Endothelial cell of hepatic sinusoid (primary cell): ENCODE measurements around the gene ATF5.
"Not testable (repeated sequence)": the region's sequence is repeated elsewhere in the genome, so short reads cannot be mapped to it uniquely, and the experiment has no call there.

Experiments used
- in situ Hi-C: cut with HindIII; loops from 2 replicates; pipeline ENCODE4 v1.10.0; 2017; ENCODE audit warnings: low sequenced_read_pairs

ATF5 gene

GRCh38 chr19:49939721-49940481 is 10.9 kb downstream of the ATF5 start:
- in situ Hi-C loops = loop anchor here (5.0 kb wide), 1 partner anchor 67 kb away; no protein-coding TSS in a partner anchor

- in situ Hi-C loops = loop anchor here (5.0 kb wide), 1 partner anchor 67 kb away; no protein-coding TSS in a partner anchor
Observed at GRCh38 chr19:49940482-49940791, 11.4 kb downstream of the ATF5 start.

GRCh38 chr19:49944567-49944966 is 15.6 kb downstream of the ATF5 start:
- in situ Hi-C loops = loop anchor here (5.0 kb wide), 1 partner anchor 63 kb away; no protein-coding TSS in a partner anchor

DNA sequence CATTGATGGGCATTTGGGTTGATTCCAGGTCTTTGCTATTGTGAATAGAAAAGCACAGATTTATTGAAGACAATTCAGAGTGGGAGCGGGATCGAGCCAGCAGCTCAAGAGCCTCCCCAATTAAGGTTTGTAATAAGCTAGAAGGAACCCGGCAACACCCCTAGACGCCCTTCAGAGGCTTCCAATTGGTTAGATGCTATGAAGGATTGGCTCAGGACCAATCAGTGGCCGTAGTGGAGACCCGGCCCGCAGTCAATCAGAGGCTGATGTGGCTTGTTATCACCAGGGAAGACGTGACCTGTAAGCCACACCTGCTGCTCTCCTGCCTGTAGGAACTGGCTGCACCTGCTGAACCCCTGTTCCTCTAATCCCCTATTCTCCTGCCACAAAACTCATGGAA is 17.4 kb downstream of the ATF5 start:
- in situ Hi-C loops = no loop called here

GRCh38 chr19:49949742-49950589 is 21.0 kb downstream of the ATF5 start:
- in situ Hi-C loops = no loop called here

GRCh38 chr19:49950590-49950948 is 21.6 kb downstream of the ATF5 start:
- in situ Hi-C loops = no loop called here

DNA sequence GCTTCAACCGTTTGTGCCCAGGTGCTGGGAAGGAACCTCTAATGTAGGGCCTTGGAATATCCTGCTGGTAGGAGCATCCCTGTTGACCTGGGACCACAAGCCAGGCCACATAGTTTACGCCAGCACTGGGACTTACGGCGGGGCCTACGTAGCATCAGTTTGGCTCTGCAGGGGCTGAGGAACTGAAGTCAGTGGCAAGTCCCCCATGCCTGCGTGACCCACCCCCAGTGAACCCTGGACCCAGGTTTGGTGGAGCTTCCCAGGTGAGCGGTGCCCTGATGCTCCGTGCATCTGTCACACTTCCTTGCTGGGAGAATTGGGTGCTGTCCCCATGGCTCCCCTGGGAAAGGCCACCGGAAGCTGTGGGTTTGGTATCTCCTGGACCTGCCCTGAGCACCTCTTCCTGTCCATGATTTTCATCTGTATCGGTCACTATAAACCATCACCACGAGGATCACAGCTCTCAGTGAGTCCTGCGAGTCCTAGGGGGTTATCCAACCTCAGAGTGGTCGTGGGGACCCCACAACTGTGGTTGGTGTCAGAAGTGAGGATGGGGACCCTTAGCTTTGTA is 22.0 kb downstream of the ATF5 start:
- in situ Hi-C loops = no loop called here

DNA sequence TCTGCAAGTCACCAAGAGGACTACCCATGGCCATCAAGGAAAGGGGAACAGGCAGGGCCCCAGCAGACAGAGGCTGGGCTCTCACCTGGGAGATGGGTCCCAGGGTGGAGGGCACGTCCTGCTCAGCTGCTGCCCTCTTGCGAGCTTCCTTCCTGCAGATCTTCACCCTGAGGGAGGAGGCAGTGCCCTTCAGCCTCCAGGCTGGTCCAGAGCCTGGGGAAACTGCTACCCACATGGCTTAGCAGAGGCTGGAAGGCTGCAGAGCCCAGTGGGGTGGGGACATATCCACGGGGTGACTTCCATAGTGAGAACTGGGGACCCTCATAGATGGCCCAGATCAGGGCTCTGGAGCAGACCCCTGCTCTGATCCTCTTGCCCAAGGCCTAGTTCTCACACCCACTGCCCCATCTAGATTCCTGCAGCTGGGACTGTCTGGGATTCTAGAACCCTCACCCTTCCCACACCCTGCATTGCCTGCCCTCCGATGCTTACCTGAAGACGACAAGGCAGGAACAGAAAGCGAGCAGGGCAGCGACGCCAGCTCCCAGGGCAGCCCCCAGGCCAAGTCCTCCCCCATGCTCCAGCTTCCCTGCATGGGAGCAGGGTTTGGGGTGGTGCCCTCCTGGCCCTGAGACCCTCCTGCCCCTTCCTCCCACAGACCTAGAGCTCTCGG is 22.9 kb downstream of the ATF5 start:
- in situ Hi-C loops = no loop called here

DNA sequence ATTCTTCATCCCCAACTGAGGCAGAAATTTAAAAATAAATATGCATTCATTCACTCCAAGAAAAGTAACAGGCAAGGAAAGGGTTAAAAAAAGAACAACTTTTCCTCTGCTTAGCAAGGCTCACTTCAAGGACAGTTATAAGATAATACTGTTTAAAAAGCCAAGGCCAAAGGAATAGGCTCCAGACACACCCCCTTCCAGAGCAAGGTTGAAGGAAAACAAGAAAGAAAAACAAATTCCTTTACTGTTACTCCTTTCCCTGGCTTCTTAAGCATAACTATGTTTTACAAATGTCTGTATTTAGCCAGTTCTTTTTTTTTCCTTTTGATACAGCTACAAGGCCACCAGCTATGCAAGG is 23.5 kb downstream of the ATF5 start:
- in situ Hi-C loops = no loop called here

DNA sequence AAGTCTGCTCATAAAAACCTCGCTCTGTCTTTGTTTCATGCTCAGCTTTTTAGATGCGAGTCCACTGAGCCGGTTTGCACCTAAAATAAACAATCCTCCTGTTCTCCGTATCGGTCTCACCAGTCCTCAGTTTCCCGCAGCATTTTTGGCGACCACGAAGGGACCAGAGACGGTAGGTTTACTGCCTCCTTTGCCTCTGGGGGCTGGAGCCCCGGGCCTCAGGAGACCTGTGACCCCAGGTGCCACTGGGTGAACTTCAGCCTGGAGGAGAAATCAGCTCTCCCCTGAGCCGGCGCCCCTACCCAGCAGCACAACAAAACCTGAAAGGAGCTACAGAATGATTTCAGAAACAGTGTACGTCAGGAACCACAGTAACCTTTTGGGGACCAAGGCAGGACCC is 23.9 kb downstream of the ATF5 start:
- in situ Hi-C loops = no loop called here

DNA sequence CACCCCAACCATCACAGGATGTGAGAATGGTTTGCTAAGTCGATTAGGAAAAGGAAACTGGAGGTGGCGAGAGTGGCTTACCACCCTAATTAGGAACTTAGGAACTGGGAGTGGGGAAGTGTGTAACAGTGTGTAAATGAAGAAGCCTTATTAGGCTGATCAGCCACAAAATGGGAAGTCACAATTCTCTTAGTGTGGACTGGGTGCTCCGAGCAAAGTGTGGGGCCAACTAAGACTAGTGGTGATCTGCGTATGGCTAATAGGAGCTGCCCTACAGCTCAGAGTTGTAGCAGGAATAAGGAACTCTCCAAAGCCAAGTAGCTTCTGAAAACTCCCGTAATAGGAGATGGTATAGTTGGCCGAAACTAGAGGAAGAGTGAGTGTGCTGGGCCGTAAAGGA is 24.4 kb downstream of the ATF5 start:
- in situ Hi-C loops = no loop called here

DNA sequence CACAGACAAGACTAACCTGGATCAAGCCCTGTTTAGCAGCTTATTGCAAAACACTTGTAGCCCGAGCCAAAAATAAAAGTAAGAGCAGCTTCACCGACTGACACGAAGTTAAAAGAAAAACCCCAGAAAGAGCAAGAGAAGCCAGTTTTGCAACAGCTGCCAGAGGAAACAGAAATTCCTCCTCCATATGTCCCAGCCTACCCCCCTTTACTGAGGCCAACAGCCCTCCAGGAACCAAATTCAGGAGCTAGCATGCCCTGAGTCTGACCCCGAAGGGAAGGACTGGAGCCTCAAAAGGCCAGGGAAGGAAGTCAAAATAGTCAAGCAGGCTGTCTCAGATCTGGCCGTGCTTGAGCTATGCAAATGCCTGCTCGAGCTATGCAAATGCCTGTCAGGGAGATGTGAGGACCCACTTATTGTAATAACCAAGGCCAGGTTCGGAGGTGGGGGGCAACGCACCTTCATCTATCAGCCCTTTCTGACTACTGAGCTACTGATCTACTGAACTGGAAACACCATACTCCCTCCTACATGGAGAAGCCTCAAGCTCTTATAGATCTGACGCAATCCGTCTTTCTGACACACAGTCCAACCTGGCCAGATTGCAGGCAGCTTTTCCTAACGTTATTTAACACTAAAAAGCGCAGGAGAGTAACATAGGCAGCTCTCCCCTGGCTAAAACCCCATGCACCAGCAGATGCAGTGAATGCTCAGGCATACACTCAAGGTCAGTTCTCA is 25.3 kb downstream of the ATF5 start:
- in situ Hi-C loops = no loop called here

DNA sequence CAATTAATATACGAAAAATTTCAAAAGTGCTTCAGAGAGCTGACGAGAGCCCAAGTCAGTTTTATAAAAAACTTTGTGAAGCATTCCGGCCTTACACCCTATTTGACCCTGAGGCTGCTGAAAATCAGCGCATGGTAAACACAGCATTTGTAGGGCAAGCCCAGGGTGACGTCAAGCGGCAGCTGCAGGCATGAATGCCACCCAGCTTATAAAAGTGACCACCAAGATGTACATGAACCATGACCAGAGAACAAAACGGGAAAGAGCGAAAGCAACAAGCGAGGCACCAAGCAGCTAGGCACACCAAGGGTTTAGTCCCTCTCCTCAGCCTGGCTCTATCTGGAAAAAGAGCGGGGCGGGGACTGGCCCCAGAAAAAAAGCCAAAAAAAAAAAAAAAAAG is 25.9 kb downstream of the ATF5 start:
- in situ Hi-C loops = no loop called here

DNA sequence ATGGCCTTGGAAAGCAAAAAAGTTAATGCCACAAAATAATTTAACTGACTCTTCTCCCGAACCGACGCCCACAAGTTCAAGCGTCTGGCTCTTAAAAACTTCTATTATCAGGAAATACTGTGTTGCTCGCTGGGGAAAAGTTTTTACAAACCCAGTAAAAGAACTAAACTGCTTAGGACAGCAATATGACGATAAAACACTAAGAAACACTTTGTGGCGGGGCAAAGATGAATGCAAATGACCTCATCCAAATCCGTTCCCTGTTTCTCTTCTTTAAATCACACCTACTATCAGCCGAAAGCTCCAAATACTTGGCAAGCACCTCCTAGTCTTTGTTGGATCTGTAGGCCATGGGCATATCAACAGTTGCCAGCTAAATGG is 27.1 kb downstream of the ATF5 start:
- in situ Hi-C loops = no loop called here

DNA sequence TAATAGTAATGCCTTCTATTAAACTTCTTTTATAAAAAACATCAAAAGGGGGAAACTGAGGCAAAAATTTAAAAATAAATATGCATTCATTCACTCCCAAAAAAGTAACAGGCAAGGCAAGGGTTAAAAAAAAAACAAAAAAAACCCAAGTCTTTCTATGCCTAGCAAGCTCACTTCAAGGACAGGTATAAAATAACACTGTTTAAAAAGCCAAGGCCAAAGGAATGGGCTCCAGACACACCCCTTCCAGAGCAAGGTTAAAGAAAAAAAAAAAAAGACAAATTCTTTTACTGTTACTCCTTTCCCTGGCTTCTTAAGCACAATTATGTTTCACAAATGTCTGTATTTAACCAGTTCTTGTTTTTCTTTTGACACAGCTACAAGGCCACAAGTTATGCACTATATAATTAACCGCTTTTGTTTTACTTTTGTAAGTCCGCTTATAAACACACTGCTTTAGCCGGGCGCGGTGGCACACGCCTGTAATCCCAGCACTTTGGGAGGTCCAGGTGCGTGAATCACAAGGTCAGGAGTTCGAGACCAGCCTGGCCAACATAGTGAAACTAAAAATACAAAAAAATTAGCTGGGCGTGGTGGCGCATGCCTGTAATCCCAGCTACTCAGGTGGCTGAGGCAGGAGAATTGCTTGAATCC is 28.4 kb downstream of the ATF5 start:
- in situ Hi-C loops = no loop called here

DNA sequence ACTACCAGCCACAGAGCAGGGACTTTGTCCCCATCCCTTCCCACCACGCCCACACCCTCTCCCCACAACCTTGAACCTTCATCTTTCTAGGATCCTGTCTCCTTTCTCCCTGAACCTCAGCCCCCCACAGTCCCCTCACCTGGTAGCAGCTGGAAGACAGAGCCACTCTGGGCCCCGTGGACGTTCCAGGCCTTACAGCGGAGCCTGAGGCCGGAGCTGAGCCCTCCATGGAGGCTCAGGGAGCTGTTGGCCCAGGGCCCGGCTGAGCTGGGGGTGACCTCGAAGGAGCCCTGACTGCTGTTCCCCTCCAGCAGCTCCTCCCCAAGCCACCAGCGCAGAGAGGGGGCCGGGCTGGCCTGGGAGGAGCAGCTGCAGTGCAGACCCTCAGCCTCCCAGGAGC is 29.1 kb downstream of the ATF5 start:
- in situ Hi-C loops = not testable (repeated sequence)

DNA sequence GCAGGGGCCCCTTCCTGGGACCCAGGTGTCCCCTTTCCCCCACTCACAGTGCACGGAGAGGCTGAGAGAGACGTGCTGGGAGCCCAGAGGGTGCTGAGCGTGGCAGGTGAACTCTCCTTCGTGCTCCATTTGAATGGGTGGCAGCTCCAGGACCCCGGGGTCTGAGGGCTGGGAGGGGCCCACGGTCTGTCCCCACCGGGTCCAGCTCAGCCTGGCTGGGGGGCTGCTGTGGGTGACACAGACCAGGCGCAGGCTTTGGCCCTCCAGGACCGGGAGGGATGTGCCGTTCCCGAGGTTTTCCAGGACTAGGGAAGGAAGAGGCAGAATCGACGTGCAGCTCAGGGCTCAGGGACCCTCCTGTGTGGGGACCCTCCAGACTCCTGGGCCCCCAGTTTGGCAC is 29.6 kb downstream of the ATF5 start:
- in situ Hi-C loops = not testable (repeated sequence)

DNA sequence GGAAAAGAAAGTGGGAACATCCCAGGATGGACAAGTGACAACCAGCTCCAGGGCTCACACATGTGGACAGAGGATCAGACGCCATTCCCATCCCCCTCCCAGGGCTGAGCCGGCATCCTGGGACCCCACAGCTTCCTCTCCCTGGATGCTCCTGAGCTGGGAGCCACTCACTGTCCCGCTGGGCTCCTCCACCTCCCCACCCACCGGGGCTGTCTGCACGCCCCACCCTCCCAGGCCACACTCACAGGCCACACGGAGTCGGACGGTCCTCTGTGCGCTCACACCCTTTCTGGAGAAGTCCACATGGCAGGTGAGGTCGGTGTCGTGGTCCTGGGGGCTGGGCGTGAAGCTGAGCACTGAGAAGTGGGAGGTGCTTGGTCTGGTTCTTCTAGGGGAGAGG is 30.9 kb downstream of the ATF5 start:
- in situ Hi-C loops = not testable (repeated sequence)

- in situ Hi-C loops = not testable (repeated sequence)
Observed at GRCh38 chr19:49960980-49961379, 32.0 kb downstream of the ATF5 start, which contains the start of gene SIGLEC11. Gene SIGLEC11, minus strand, starts transcription at chr19:49961172. Its CDS starts 91 bp downstream, at chr19:49961081.

GRCh38 chr19:49968279-49968922 is 39.4 kb downstream of the ATF5 start:
- in situ Hi-C loops = no loop called here
